HEK293 (cell line): ENCODE results near the gene DUOX1.

Source experiments
- GLIS2 ChIP-seq: fragments of 450-650 bp; formaldehyde crosslinking; IDR thresholded peaks from 2 replicates; pipeline ENCODE4 v1.5.1; 2016; ENCODE audit warnings: missing biosample characterization, missing genetic modification characterization
- SETDB1 ChIP-seq: IDR thresholded peaks from one replicate; pipeline ENCODE4 v1.6.1; 2017; ENCODE audit warnings: mild to moderate bottlenecking, low read length, moderate library complexity, mixed read lengths; ENCODE audit not compliant: insufficient read length
- TF ChIP-seq, protein P1 (sequence below): fragments of 450-650 bp; formaldehyde crosslinking; IDR thresholded peaks from 2 replicates; pipeline ENCODE4 v1.5.1; 2016; ENCODE audit warnings: missing biosample characterization, missing genetic modification characterization

DNA sequence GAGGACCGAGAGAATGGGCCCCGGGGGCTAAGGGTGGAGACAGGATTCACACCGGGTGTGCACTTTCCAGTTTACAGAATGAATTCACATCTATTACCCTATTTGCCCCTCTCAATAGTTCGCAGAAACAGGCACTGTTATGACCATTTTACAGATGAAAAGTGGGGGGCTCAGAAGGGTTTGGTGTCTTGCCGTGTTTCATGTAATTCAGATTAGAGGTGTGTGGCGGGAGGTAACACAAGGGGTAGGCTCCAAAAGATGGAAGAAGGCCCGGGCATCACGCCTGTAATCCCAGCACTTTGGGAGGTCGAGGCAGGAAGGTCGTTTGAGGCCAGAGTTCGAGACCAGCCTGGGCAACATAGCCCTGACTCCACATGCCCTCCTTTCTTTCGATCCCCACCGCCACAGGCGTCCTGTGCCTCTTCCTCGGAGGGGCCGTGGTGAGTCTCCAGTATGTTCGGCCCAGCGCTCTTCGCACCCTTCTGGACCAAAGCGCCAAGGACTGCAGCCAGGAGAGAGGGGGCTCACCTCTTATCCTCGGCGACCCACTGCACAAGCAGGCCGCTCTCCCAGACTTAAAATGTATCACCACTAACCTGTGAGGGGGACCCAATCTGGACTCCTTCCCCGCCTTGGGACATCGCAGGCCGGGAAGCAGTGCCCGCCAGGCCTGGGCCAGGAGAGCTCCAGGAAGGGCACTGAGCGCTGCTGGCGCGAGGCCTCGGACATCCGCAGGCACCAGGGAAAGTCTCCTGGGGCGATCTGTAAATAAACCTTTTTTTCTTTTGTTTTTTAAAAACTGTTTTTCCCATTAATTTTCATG lies 12.3 kb upstream of the DUOX1 start:
- no peak for TF ChIP-seq SETDB1
- no peak for TF ChIP-seq GLIS2 (tag by site-specific recombination)
- TF ChIP-seq, protein P1, sequence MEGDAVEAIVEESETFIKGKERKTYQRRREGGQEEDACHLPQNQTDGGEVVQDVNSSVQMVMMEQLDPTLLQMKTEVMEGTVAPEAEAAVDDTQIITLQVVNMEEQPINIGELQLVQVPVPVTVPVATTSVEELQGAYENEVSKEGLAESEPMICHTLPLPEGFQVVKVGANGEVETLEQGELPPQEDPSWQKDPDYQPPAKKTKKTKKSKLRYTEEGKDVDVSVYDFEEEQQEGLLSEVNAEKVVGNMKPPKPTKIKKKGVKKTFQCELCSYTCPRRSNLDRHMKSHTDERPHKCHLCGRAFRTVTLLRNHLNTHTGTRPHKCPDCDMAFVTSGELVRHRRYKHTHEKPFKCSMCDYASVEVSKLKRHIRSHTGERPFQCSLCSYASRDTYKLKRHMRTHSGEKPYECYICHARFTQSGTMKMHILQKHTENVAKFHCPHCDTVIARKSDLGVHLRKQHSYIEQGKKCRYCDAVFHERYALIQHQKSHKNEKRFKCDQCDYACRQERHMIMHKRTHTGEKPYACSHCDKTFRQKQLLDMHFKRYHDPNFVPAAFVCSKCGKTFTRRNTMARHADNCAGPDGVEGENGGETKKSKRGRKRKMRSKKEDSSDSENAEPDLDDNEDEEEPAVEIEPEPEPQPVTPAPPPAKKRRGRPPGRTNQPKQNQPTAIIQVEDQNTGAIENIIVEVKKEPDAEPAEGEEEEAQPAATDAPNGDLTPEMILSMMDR (tag by site-specific recombination) = no peak
